Neural progenitor cell (in vitro differentiated cells): ENCODE data around the gene PLEKHG4B.

ENCODE experiments used
- CTCF ChIP-seq: fragments of 200-600 bp; sonication (generic); IDR thresholded peaks from 2 replicates; pipeline ENCODE4 v1.5.1; 2017; ENCODE audit warnings: antibody characterized with exemption, mild to moderate bottlenecking
- EZH2phosphoT487 ChIP-seq: fragments of 200-600 bp; sonication (generic); IDR thresholded peaks from 2 replicates; pipeline ENCODE4 v1.6.1; 2017; ENCODE audit warnings: antibody characterized with exemption

- TF ChIP-seq EZH2phosphoT487: no peak
- no peak for TF ChIP-seq CTCF
Measured at GRCh38 chr5:208449-209114, 116.6 kb downstream of the PLEKHG4B start.
